Hippocampal formation (tissue), 2 donors: ENCODE measurements around the gene ZNF311.
"Not testable (repeated sequence)": the region's sequence is repeated elsewhere in the genome, so short reads cannot be mapped to it uniquely, and the experiment has no call there.

Experiments
- DNase-seq, 2 donors: peaks; one replicate each; lab custom pipeline; 2025; lab: John Stamatoyannopoulos, UW

Gene ZNF311

GRCh38 chr6:28982476-28983266, 22.4 kb downstream of the ZNF311 start:
- DNase-seq, result peak in 1 of 2 donors; percentile 62

GRCh38 chr6:28981833-28982475, 23.2 kb downstream of the ZNF311 start:
- DNase-seq, result peak; percentile 76 to 89

- peak; percentile 28 to 89 for DNase-seq
Observed at GRCh38 chr6:28981431-28981832, 23.7 kb downstream of the ZNF311 start.

- no peak for DNase-seq
Observed at GRCh38 chr6:28980852-28981430, 24.2 kb downstream of the ZNF311 start.

GRCh38 chr6:28980137-28980851, 24.8 kb downstream of the ZNF311 start:
- no peak for DNase-seq

- no peak for DNase-seq
Observed at GRCh38 chr6:28979679-28980078, 25.4 kb downstream of the ZNF311 start.

GRCh38 chr6:28978959-28979561, 26.1 kb downstream of the ZNF311 start:
- no peak for DNase-seq

GRCh38 chr6:28978133-28978491, 27.0 kb downstream of the ZNF311 start:
- DNase-seq, result no peak

- no peak for DNase-seq
Observed at GRCh38 chr6:28977341-28978132, 27.6 kb downstream of the ZNF311 start.

GRCh38 chr6:28976677-28977076, 28.4 kb downstream of the ZNF311 start:
- no peak for DNase-seq

- no peak for DNase-seq
Observed at GRCh38 chr6:28974505-28974904, 30.6 kb downstream of the ZNF311 start.

- not testable (repeated sequence) for DNase-seq
Observed at GRCh38 chr6:28970056-28970455, 35.1 kb downstream of the ZNF311 start.

GRCh38 chr6:28969129-28969528, 36.0 kb downstream of the ZNF311 start:
- DNase-seq, result no peak

- no peak for DNase-seq
Observed at GRCh38 chr6:28968476-28968875, 36.6 kb downstream of the ZNF311 start.

GRCh38 chr6:28965706-28966105, 39.4 kb downstream of the ZNF311 start:
- DNase-seq, result no peak

GRCh38 chr6:28960846-28961500, 44.1 kb downstream of the ZNF311 start:
- no peak for DNase-seq

GRCh38 chr6:28958561-28959243, 46.4 kb downstream of the ZNF311 start:
- DNase-seq, result not testable (repeated sequence)

GRCh38 chr6:28957795-28958314, 47.3 kb downstream of the ZNF311 start:
- DNase-seq, result not testable (repeated sequence)

- DNase-seq, result no peak
Observed at GRCh38 chr6:28956331-28956730, 48.8 kb downstream of the ZNF311 start.
